Stimulated activated CD8-positive, alpha-beta memory T cell treated with anti-CD3 and anti-CD28 coated beads, Interleukin-4, amount 100 ng/mL, for 24 hours (primary cell): ENCODE results near the gene HTT.
"Not testable (repeated sequence)": the region's sequence is repeated elsewhere in the genome, so short reads cannot be mapped to it uniquely, and the experiment has no call there.

ENCODE experiments used
- DNase-seq: peaks from one replicate; pipeline ENCODE4 v3.0.0-alpha.2; 2020; ENCODE audit warnings: low read depth

Gene HTT

GRCh38 chr4:3121596-3121995, 47.1 kb downstream of the HTT start:
- no peak for DNase-seq

- DNase-seq, result no peak
These were observed 47.6 kb downstream of the HTT start for GRCh38 chr4:3122081-3122563.

- no peak for DNase-seq
These were observed 48.7 kb downstream of the HTT start for GRCh38 chr4:3123181-3123671.

DNA sequence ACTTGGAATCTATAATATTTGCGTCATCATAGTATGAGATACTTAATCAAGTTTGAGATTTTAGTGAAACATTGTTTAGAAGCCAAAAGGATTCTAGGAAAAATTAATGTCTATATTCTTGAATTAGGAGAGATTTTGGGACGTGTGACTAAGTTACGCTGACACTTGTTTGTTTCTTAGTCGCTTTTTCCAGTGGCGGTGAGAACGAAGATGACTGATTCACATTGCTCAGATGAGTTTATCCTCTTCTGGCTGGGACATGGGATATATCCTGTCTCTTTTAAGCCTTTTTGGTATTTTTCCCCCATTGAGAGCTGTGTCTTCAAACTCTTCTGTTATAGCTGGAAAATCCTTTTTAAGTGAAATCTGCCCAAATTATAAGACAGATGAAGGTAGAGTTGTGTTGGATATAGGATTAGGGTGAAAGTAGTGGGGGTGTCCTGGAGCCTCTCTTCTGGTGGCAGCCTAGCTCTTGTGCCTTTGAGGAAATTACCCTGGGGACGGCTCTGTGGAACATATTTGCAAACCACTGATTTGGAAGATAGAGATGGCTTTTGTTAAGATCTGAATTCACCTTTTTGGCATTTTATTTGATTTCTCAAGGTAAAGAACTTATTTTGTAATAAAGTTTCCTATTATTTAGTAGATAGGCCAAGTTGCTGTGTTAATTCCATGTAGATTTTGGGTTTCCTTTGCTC, 49.7 kb downstream of the HTT start:
- DNase-seq, result no peak

GRCh38 chr4:3127112-3127511, 52.6 kb downstream of the HTT start:
- DNase-seq, result no peak

GRCh38 chr4:3128058-3128457, 53.6 kb downstream of the HTT start:
- no peak for DNase-seq

DNA sequence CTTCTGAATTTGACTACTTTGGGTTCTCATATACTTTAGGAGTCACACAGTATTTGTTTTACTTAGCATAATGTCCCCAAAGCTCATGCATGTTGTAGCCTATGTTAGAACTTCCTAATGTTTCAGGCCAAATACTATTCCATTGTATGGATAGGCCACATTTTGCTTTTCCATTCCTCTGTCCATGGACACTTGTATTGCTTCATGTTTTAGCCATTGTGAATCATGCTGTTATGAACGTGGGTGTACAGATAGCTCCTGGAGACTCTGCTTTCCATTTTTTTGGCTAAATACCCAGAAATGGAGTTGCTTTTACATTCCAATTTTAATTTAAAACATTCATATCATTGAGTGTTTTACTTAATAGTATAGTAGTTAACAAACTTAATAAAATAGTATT, 54.5 kb downstream of the HTT start:
- no peak for DNase-seq

DNA sequence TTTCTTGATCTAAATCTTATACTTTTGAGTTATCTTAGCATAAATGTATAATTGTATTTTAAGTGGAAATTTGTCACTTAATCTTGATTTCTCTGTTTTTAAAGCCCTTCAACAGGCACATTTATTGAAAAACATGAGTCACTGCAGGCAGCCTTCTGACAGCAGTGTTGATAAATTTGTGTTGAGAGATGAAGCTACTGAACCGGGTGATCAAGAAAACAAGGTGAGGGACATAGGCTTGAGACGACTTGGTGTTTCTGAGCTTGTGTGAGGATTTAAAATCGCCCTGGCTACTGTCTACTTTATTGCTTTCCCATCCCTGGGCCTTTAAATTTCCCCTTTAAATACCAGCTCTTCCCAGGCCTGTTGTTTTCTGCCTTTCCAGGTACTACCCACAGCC, 55.7 kb downstream of the HTT start:
- no peak for DNase-seq

DNA sequence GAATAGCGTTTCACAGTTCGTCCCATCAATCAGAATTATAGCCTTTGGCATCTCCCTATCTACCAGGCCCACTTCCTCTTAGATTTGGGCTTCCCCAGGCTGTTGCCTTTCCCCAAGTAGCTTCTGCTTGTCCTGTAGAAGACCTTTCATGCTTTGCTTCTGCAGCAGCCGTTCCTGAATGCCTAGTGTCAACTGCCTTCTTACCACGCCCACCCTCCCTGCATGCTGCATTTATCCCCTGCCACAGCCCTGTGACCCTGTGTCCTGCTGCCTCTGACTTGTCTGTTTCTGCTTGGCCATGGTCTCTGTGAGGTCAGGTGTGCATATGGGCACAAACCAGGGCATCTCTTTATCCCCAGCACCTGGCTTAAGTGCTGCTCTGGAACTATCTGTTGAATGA, 56.3 kb downstream of the HTT start:
- no peak for DNase-seq

DNA sequence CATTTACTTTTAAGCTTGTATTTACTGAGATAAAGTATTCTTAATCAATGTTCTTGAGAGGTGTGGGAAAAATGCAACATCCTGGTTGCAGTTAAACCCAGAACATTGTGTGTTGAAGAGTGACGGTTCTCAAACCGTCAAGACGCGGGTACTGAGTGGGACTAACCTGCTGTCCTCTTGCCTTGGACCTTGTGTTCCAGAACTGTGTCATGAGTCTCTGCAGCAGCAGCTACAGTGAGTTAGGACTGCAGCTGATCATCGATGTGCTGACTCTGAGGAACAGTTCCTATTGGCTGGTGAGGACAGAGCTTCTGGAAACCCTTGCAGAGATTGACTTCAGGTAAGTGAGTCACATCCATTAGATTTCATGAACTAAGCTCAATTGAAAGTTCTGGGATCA, 59.7 kb downstream of the HTT start:
- DNase-seq, result no peak

- DNase-seq, result no peak
These were observed 60.9 kb downstream of the HTT start for GRCh38 chr4:3135155-3136011.

DNA sequence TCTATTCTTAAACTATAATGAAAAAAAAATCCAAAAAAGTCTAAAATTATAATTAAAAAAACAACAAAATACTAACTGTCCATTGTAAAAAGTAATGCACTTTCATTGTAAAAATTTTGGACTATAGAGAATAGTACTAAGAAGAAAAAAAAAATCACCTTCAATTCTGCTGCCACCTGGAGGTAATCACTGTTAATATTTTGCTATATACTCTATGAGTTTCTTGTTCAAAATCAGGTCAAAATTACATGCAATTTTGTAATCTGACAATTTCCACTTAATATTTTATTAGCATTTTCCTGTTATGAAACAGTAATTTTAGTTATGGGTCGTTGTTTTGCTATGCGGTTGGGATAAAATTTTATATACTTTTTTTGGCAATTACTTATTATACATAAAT, 62.0 kb downstream of the HTT start:
- no peak for DNase-seq

DNA sequence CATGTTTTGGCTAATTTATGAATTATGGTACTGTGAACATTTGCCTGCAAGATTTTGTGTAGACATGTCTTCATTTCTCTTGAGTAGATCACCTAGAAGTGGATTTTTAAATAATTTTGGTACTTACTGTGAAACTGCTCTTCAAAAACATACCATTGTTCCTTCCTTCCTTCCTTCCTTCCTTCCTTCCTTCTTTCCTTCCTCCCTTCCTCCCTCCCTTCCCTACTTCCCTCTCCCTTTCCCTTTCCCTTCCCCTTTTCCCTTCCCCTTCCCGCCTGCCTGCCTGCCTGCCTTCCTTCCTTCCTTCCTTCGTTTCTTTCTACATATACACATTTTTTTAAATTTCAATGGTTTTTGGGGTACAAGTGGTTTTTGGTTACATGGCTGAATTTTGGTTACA, 63.4 kb downstream of the HTT start:
- DNase-seq, result no peak

DNA sequence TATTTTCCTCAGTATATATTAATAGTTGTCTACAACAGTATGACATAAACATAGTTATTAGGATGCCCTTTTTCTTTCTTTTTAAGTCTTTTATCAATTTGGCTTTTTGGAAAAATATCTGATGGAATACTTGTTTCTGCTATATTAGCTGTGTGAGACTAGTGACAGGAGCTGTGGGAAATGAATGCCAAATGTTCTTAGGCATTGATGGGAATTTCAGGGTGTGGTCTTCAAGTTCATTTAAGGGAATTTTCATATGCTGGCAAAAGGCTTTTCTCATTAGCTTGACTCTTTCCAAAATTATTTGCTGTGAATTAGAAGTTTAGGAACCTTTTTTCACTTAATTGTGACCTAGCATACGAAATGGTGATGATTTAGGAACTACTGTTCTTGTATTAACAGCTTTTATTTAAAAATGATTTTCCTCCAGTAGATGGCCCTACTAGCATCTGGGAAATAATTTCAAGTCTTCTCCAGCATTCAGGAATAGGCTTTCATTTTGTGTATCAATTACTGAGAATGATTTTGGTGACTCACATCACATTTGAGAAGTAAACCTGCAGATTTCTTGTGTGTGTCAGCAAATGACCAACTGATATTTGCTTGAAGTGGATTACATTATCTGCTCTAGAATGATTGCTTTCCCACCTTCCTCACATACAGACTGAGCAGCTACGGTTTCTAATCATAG, 70.9 kb downstream of the HTT start:
- no peak for DNase-seq

GRCh38 chr4:3148926-3149325, 74.4 kb downstream of the HTT start:
- no peak for DNase-seq

DNA sequence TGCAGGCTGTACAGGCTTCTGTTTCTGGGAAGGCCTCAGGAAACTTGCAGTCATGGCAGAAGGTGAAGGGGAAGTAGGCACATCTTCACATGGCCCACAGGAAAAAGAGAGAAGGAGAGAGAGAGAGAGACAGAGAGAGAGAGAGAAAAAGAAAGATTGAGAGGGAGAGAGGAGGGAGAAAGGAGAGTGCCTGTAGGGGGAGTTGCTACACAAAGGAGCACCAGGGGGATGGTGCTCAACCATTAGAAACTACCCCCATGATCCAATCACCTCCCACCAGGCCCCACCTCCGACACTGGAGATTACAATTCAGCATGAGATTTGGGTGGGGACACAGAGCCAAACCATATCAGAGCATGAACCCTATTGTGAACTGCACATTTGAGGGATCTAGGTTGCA, 76.8 kb downstream of the HTT start:
- DNase-seq, result not testable (repeated sequence)

- DNase-seq, result no peak
These were observed 82.9 kb downstream of the HTT start for GRCh38 chr4:3157366-3157765.

DNA sequence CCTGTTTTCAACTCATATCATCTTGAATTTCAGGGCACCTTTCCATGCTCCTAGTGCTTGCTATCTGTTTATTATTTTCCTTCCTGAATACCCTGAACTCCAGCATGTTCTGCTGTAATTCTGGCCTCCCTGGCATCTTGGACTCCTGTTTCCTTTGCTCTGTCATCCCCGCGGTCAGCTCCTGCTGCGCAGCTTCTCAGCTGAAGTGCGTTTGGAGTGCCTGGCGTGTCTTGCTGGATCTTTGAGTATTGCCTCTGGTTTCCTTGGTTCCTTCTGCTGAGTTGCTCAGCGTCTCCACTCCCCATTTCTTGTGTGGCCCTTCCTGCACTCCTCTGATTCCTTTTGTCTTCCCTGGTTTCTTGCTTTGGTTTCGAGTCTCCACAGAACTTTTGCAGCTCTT, 84.4 kb downstream of the HTT start:
- no peak for DNase-seq

DNA sequence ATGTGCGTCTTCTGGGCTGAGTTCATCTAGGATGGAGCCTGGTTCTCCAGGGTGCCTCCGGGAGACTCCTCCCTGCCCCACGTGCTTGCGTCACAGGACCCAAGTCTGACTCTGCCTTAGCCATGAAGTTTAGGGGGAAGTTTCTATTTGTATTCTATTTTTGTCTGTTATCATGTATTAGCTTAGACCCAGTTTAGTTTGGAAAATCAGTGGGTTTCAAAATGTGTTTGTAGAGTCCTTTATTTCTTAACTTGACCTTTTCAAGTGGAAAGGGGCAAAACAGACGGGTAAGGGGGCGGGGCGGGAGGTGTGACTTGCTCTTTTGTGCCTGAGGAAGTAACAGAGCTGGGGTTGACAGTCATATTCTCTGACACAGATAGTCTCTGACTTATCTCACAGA, 86.0 kb downstream of the HTT start:
- no peak for DNase-seq

GRCh38 chr4:3161044-3161443, 86.6 kb downstream of the HTT start:
- not testable (repeated sequence) for DNase-seq

- DNase-seq, result not testable (repeated sequence)
These were observed 92.0 kb downstream of the HTT start for GRCh38 chr4:3166434-3166833.

DNA sequence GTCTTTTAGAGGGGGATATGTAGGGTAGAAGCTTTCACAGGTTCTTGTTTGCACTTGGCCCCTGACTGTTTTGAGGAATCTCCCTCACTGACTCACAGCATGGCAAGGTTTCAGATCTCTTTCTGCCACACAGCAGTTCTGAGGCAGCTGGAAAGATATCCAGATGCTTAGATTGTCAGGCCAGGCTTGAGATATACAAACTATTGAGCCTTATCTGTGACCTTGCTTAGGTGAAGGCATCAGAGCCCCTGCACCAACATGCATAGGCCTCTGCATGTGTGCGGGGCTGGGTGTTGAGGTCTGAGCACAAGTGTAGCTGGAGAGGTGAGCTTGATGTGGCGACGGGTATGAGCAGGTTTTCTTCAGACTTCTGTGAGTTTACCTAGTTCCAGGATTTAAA, 93.5 kb downstream of the HTT start:
- DNase-seq, result no peak
